GM12878 (cell line): Measurements from ENCODE around the gene CCDC107. TPM values are rescaled to one million over a fixed set of nuclear protein-coding genes. Genes with fewer than 3 reads are reported as not detected.
A peak's percentile ranks its signal among the peaks of the same experiment; 100 is the strongest.

ENCODE experiments used
- CBX3 ChIP-seq: fragments of 200-600 bp; sonication (generic); IDR thresholded peaks from 2 replicates; pipeline ENCODE4 v1.6.1; 2016; ENCODE audit warnings: low read depth, borderline replicate concordance
- CHD1 ChIP-seq: IDR thresholded peaks from 2 replicates; pipeline ENCODE4 v1.6.1; 2012; ENCODE audit warnings: low read depth, low read length, improper control_type of control experiment
- CTCF ChIP-seq, 3 experiments: IDR thresholded peaks in 2 of 3; conservative IDR thresholded peaks in 1 of 3; 2 replicates each; pipeline ENCODE4 v1.5.1; 2011; ENCODE audit warnings: low read depth in 3 of 3, low read length in 3 of 3, mild to moderate bottlenecking in 3 of 3, control low read depth in 2 of 3, moderate library complexity in 2 of 3, inconsistent platforms in 1 of 3, mixed read lengths in 1 of 3; ENCODE audit not compliant: control insufficient read depth in 2 of 3, insufficient read depth in 1 of 3; ENCODE audit errors: extremely low read depth in 1 of 3
- EED ChIP-seq: sonication (generic); IDR thresholded peaks from 2 replicates; pipeline ENCODE4 v1.6.1; 2016; ENCODE audit warnings: antibody characterized with exemption, low read depth
- HDGF ChIP-seq: fragments of 450-650 bp; IDR thresholded peaks from 2 replicates; pipeline ENCODE4 v1.6.1; 2016; ENCODE audit warnings: antibody characterized with exemption
- IKZF2 ChIP-seq, 2 experiments: fragments of 450-650 bp; IDR thresholded peaks; 2 replicates each; pipeline ENCODE4 v1.6.1; 2017; ENCODE audit warnings: mild to moderate bottlenecking in 2 of 2, moderate library complexity in 2 of 2
- JUNB ChIP-seq: IDR thresholded peaks from 2 replicates; pipeline ENCODE4 v1.6.1; 2016; ENCODE audit warnings: antibody characterized with exemption, mild to moderate bottlenecking
- MTA3 ChIP-seq: IDR thresholded peaks from 2 replicates; pipeline ENCODE4 v1.6.1; 2012; ENCODE audit warnings: low read length, inconsistent platforms, borderline replicate concordance
- NBN ChIP-seq: fragments of 450-650 bp; IDR thresholded peaks from 2 replicates; pipeline ENCODE4 v1.6.1; 2016
- NRF1 ChIP-seq: conservative IDR thresholded peaks from 2 replicates; pipeline ENCODE4 v1.6.1; 2011; ENCODE audit warnings: mild to moderate bottlenecking, low read depth, low read length, improper control_type of control experiment
- RAD21 ChIP-seq: IDR thresholded peaks from 2 replicates; pipeline ENCODE4 v1.6.1; 2011; ENCODE audit warnings: mild to moderate bottlenecking, low read depth, low read length, moderate library complexity; ENCODE audit not compliant: insufficient read depth
- RELB ChIP-seq: fragments of 450-650 bp; IDR thresholded peaks from 2 replicates; pipeline ENCODE4 v1.6.1; 2017; ENCODE audit warnings: low read depth, mild to moderate bottlenecking, moderate library complexity
- REST ChIP-seq: IDR thresholded peaks from 2 replicates; pipeline ENCODE4 v1.6.1; 2012; ENCODE audit warnings: mild to moderate bottlenecking, low read depth, low read length
- RUNX3 ChIP-seq: IDR thresholded peaks from 2 replicates; pipeline ENCODE4 v1.6.1; 2012; ENCODE audit warnings: low read length, inconsistent platforms
- SMARCA5 ChIP-seq: fragments of 450-650 bp; IDR thresholded peaks from 2 replicates; pipeline ENCODE4 v1.6.1; 2017; ENCODE audit warnings: mild to moderate bottlenecking
- SPI1 ChIP-seq: IDR thresholded peaks from 2 replicates; pipeline ENCODE4 v1.6.1; 2011; ENCODE audit warnings: low read depth, mild to moderate bottlenecking, low read length, moderate library complexity, borderline replicate concordance; ENCODE audit not compliant: insufficient read depth
- SREBF2 ChIP-seq: IDR thresholded peaks from 2 replicates; pipeline ENCODE4 v1.6.1; 2012; ENCODE audit warnings: mild to moderate bottlenecking, low read length
- STAT3 ChIP-seq: IDR thresholded peaks from 2 replicates; pipeline ENCODE4 v1.6.1; 2011; ENCODE audit warnings: low read depth, low read length, improper control_type of control experiment
- TBL1XR1 ChIP-seq: IDR thresholded peaks from 2 replicates; pipeline ENCODE4 v1.6.1; 2012; ENCODE audit warnings: low read depth, low read length, improper control_type of control experiment
- polyA plus RNA-seq, 11 experiments: library from polyadenylated mRNA; depleted of rRNA in 4 of 11; unstranded in 6 of 11; stranded (reverse) in 5 of 11; fragments of >200 nt; fragmentation: Nextera tagmentation in 4 of 11; fragmentation: Illumina TruSeq in 1 of 11; extraction: Ambion mirVana in 4 of 11; extraction: Trizol in 1 of 11; gene quantifications; 1 replicate in 1 of 11; 2 replicates in 10 of 11; pipeline versions ENCODE4 v1.2.1 to v1.2.3, GENCODE V29; 2011 to 2016; ENCODE audit warnings: inconsistent platforms in 2 of 11, missing spikeins in 2 of 11, low read depth in 1 of 11
- total RNA-seq, 4 experiments: library from RNA; depleted of rRNA in 3 of 4; stranded (reverse); fragments of >200 nt in 3 of 4; fragmentation: Illumina TruSeq in 1 of 4; extraction: Trizol in 1 of 4; gene quantifications; 2 replicates each; pipeline versions ENCODE4 v1.2.1 to v1.2.3, GENCODE V29; 2013 to 2021
- TF ChIP-seq, protein P1 (sequence below): fragments of 450-650 bp; IDR thresholded peaks from 2 replicates; pipeline ENCODE4 v1.6.1; 2016; ENCODE audit warnings: mild to moderate bottlenecking
- TF ChIP-seq, protein P2 (sequence below): fragments of 450-650 bp; IDR thresholded peaks from 2 replicates; pipeline ENCODE4 v1.6.1; 2014; ENCODE audit warnings: mild to moderate bottlenecking

Gene CCDC107
- total and polyA plus RNA-seq, 10 of the 15 experiments (the other 5 are each of a cell fraction or from before 2014, with no cell fraction given), result 0.19 to 18.3 (median 10.6) TPM

DNA sequence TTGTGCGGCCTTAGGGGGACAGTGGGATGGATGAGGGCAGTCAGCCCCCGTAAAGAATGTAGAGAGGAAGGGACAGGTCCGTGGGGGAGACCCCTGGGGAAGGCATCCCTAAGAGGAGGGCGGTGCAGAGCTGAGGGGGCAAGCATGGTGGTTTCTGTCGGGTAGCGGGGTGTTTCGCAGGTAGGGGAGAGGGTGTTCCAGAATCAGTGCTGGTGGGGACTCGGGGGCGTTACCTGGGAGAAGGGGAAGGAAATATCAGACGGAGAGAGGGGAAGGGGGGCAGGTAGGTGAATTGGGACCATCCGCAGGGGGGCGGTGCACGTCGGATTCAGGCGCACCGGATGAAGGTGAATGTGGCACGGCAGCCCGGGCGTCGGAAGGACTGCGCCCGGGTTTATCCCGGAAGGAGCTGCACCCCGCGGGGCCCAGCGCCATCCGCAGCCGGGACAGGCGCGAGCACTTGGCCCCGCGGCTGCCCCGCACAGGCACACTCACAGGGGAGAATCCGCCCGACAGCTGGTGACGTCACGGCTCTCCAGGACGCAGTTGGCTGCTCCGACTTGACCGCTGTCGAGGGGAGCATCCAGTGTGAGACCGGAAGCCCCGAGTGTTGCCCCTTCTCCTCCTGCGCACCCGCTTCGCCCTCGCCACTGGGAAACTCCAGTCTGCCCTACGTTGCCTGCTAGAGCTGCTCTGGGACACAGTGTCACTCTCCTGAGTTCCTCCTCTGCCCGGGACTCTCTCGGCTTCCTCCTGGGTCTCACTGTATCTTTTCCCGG lies 41.2 kb upstream of the CCDC107 start (continued):
- TF ChIP-seq SREBF2 (no peak), SMARCA5 (no peak), IKZF2 (IDR thresholded peaks at IDR 0.05) (0 out of 4 replicates have a peak, but pooled peaks of 1 of the 2 experiments have one; percentile 19), RAD21 (0 out of 2 replicates have a peak, but pooled peaks have one; percentile 31), JUNB (no peak), NRF1 (no peak), HDGF (peak; percentile 54; the same call in 1 of the 2 replicates), TBL1XR1 (no peak), EED (peak; percentile 74), CTCF (IDR thresholded peaks at IDR 0.05 in 2 of 3, conservative IDR thresholded peaks at IDR 0.05 in 1 of 3; ENCODE audit: control insufficient read depth in 2 of 3, extremely low read depth in 1 of 3, insufficient read depth in 1 of 3, low read depth in 3 of 3, low read length in 3 of 3) (peak; percentile 21 to 37 (median 34); a peak in 4 of 6 replicates), RUNX3 (0 out of 2 replicates have a peak, but pooled peaks have one; percentile 18), CHD1 (no peak), SPI1 (no peak), REST (no peak), MTA3 (no peak), CBX3 (no peak), RELB (0 out of 2 replicates have a peak, but pooled peaks have one; percentile 43), STAT3 (no peak), NBN (peak; percentile 98)
- TF ChIP-seq, protein P1, sequence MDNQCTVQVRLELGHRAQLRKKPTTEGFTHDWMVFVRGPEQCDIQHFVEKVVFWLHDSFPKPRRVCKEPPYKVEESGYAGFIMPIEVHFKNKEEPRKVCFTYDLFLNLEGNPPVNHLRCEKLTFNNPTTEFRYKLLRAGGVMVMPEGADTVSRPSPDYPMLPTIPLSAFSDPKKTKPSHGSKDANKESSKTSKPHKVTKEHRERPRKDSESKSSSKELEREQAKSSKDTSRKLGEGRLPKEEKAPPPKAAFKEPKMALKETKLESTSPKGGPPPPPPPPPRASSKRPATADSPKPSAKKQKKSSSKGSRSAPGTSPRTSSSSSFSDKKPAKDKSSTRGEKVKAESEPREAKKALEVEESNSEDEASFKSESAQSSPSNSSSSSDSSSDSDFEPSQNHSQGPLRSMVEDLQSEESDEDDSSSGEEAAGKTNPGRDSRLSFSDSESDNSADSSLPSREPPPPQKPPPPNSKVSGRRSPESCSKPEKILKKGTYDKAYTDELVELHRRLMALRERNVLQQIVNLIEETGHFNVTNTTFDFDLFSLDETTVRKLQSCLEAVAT, result no peak
- TF ChIP-seq, protein P2, sequence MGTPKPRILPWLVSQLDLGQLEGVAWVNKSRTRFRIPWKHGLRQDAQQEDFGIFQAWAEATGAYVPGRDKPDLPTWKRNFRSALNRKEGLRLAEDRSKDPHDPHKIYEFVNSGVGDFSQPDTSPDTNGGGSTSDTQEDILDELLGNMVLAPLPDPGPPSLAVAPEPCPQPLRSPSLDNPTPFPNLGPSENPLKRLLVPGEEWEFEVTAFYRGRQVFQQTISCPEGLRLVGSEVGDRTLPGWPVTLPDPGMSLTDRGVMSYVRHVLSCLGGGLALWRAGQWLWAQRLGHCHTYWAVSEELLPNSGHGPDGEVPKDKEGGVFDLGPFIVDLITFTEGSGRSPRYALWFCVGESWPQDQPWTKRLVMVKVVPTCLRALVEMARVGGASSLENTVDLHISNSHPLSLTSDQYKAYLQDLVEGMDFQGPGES, result no peak
